Gastrocnemius medialis (tissue), 4 donors: Measurements from ENCODE around the gene IFNE. TPM values are rescaled to one million over a fixed set of nuclear protein-coding genes. Genes with fewer than 3 reads are reported as not detected.

Source experiments
- ATAC-seq, 2 donors: fragments of 150-250 bp; one replicate each; pipeline ENCODE4 v1.9.1; 2016
- DNase-seq, 2 donors: peaks; one replicate each; pipeline ENCODE4 v3.0.0-alpha.2; 2019
- H3K27ac ChIP-seq, 4 donors: fragments of 200-600 bp; sonication (generic); 1 replicate in 1 of 4; 2 replicates in 3 of 4; pipeline ENCODE4 v1.5.1; 2016 to 2018; ENCODE audit warnings: mild to moderate bottlenecking in 2 of 4, moderate library complexity in 1 of 4
- H3K27me3 ChIP-seq, 3 donors: fragments of 200-600 bp; sonication (generic) in 2 of 3; 1 replicate in 1 of 3; 2 replicates in 2 of 3; pipeline versions ENCODE4 v1.5.1 to v1.6.0; 2016 to 2019; ENCODE audit warnings: mild to moderate bottlenecking in 1 of 3, moderate library complexity in 1 of 3
- H3K36me3 ChIP-seq, 2 donors: fragments of 200-600 bp; sonication (generic) in 1 of 2; one replicate each; pipeline ENCODE4 v1.5.1; 2017 to 2018
- H3K4me1 ChIP-seq, 2 donors: fragments of 200-600 bp; sonication (generic) in 1 of 2; one replicate each; pipeline ENCODE4 v1.5.1; 2016 to 2017; ENCODE audit warnings: mild to moderate bottlenecking in 2 of 2
- H3K4me3 ChIP-seq, 4 donors: fragments of 200-600 bp; sonication (generic) in 3 of 4; 1 replicate in 1 of 4; 2 replicates in 3 of 4; pipeline ENCODE4 v1.5.1; 2016 to 2019; ENCODE audit warnings: mild to moderate bottlenecking in 2 of 4
- H3K9me3 ChIP-seq, 3 donors: fragments of 200-600 bp; sonication (generic) in 2 of 3; 1 replicate in 1 of 3; 2 replicates in 2 of 3; pipeline ENCODE4 v1.5.1; 2016 to 2019
- CTCF ChIP-seq, 5 experiments: fragments of 450-650 bp in 3 of 5; fragments of 200-600 bp in 2 of 5; sonication (generic) in 2 of 5; IDR thresholded peaks in 4 of 5; conservative IDR thresholded peaks in 1 of 5; 1 replicate in 4 of 5; 2 replicates in 1 of 5; pipeline ENCODE4 v1.5.1; 2016 to 2019; ENCODE audit warnings: antibody characterized with exemption in 5 of 5, mild to moderate bottlenecking in 3 of 5, moderate library complexity in 3 of 5
- POLR2A ChIP-seq, 2 donors: fragments of 450-650 bp; IDR thresholded peaks; one replicate each; pipeline ENCODE4 v1.6.1; 2017; ENCODE audit warnings: antibody characterized with exemption in 2 of 2, mild to moderate bottlenecking in 2 of 2, moderate library complexity in 2 of 2
- in situ Hi-C, 4 donors: fragments of 200-750 bp; cut with MboI; loops; one replicate each; pipeline versions ENCODE4 v1.15.0 to v1.8.0; 2017; ENCODE audit warnings: low sequenced_read_pairs in 4 of 4
- intact Hi-C: fragments of 100-400 bp; cut with DNase I; formaldehyde crosslinking; loops from one replicate; pipeline ENCODE4 v1.15.1; 2023; ENCODE audit warnings: low total_unique reads
- total RNA-seq, 4 donors: library from RNA; depleted of rRNA; stranded (reverse); fragments of >200 nt; gene quantifications; one replicate each; pipeline versions ENCODE4 v1.1.0 to v1.2.3, GENCODE V29; 2016

Gene IFNE
- total RNA-seq = not detected

- Histone ChIP-seq H3K27ac (no peak within 1 kb of the TSS), H3K36me3 (no peaks in the 10 kb centered on the region), H3K9me3 (no peaks in the 10 kb centered on the region), H3K27me3 (no peaks in the 10 kb centered on the region), H3K4me1 (no peaks in the 10 kb centered on the region), H3K4me3 (no peak within 1 kb of the TSS)
- no peak for DNase-seq
- in situ Hi-C loops = no loop called here
- intact Hi-C loops = no loop called here
- ATAC-seq = no peak
- TF ChIP-seq POLR2A (IDR thresholded peaks at IDR 0.05) = no peak
Observed at GRCh38 chr9:21482213-21482612, at the start of gene IFNE. Gene IFNE, minus strand, starts transcription at chr9:21482313. Its CDS starts 619 bp downstream, at chr9:21481694.

- DNase-seq (no peak), ATAC-seq (no peak)
- no peaks in the 10 kb centered on the region for H3K36me3 ChIP-seq
- in situ Hi-C loops (no loop called here), intact Hi-C loops (no loop called here)
- H3K27me3 ChIP-seq = no peaks in the 10 kb centered on the region
- H3K4me1 ChIP-seq = no peaks in the 10 kb centered on the region
- H3K27ac ChIP-seq = no peak overlapping the region
- H3K4me3 ChIP-seq = no peak overlapping the region
- H3K9me3 ChIP-seq = no peaks in the 10 kb centered on the region
- TF ChIP-seq CTCF (IDR thresholded peaks at IDR 0.05 in 4 of 5, conservative IDR thresholded peaks at IDR 0.05 in 1 of 5) (no peak), POLR2A (IDR thresholded peaks at IDR 0.05) (no peak)
Observed at GRCh38 chr9:21528123-21528808, 46.2 kb upstream of the IFNE start.

GRCh38 chr9:21527579-21527978, 45.5 kb upstream of the IFNE start:
- Histone ChIP-seq H3K27me3 (no peaks in the 10 kb centered on the region), H3K27ac (no peak overlapping the region), H3K9me3 (no peaks in the 10 kb centered on the region), H3K4me1 (no peaks in the 10 kb centered on the region), H3K4me3 (no peak overlapping the region), H3K36me3 (no peaks in the 10 kb centered on the region)
- ATAC-seq = no peak
- DNase-seq = no peak
- in situ Hi-C loops (no loop called here), intact Hi-C loops (no loop called here)
- TF ChIP-seq POLR2A (IDR thresholded peaks at IDR 0.05) (no peak), CTCF (IDR thresholded peaks at IDR 0.05 in 4 of 5, conservative IDR thresholded peaks at IDR 0.05 in 1 of 5) (no peak)

- TF ChIP-seq POLR2A (IDR thresholded peaks at IDR 0.05) = no peak
- no peak for TF ChIP-seq CTCF (IDR thresholded peaks at IDR 0.05 in 4 of 5, conservative IDR thresholded peaks at IDR 0.05 in 1 of 5)
- intact Hi-C loops (no loop called here), in situ Hi-C loops (no loop called here)
Observed at GRCh38 chr9:21525174-21525573, 43.1 kb upstream of the IFNE start.

GRCh38 chr9:21524099-21524830, 42.2 kb upstream of the IFNE start:
- TF ChIP-seq POLR2A (IDR thresholded peaks at IDR 0.05) (no peak), CTCF (IDR thresholded peaks at IDR 0.05 in 4 of 5, conservative IDR thresholded peaks at IDR 0.05 in 1 of 5) (no peak)
- Histone ChIP-seq H3K27me3 (no peaks in the 10 kb centered on the region), H3K4me1 (no peaks in the 10 kb centered on the region), H3K4me3 (no peak overlapping the region), H3K36me3 (no peaks in the 10 kb centered on the region), H3K9me3 (no peaks in the 10 kb centered on the region), H3K27ac (no peak overlapping the region)
- intact Hi-C loops = no loop called here
- ATAC-seq (no peak), DNase-seq (no peak)
- in situ Hi-C loops = no loop called here

More at GRCh38 chr9:21525174-21525573, 43.1 kb upstream of the IFNE start:
- Histone ChIP-seq H3K27me3 (no peaks in the 10 kb centered on the region), H3K27ac (no peak overlapping the region), H3K36me3 (no peaks in the 10 kb centered on the region), H3K4me1 (no peaks in the 10 kb centered on the region), H3K4me3 (no peak overlapping the region), H3K9me3 (no peaks in the 10 kb centered on the region)
- ATAC-seq (no peak), DNase-seq (no peak)
